LoVo (cell line): Measurements from ENCODE around the gene GPR137B.
"Not testable (repeated sequence)": the region's sequence is repeated elsewhere in the genome, so short reads cannot be mapped to it uniquely, and the experiment has no call there.

Source experiments
- DNase-seq: peaks from one replicate; pipeline ENCODE4 v3.0.0-alpha.2; 2016; ENCODE audit warnings: low spot score

Gene GPR137B

GRCh38 chr1:236144446-236145150 is 2.3 kb downstream of the GPR137B start:
- no peak for DNase-seq

GRCh38 chr1:236147068-236147467 is 4.7 kb downstream of the GPR137B start:
- DNase-seq: no peak

GRCh38 chr1:236147521-236148469 is 5.5 kb downstream of the GPR137B start:
- DNase-seq: no peak

GRCh38 chr1:236148470-236148845 is 6.1 kb downstream of the GPR137B start:
- no peak for DNase-seq

DNA sequence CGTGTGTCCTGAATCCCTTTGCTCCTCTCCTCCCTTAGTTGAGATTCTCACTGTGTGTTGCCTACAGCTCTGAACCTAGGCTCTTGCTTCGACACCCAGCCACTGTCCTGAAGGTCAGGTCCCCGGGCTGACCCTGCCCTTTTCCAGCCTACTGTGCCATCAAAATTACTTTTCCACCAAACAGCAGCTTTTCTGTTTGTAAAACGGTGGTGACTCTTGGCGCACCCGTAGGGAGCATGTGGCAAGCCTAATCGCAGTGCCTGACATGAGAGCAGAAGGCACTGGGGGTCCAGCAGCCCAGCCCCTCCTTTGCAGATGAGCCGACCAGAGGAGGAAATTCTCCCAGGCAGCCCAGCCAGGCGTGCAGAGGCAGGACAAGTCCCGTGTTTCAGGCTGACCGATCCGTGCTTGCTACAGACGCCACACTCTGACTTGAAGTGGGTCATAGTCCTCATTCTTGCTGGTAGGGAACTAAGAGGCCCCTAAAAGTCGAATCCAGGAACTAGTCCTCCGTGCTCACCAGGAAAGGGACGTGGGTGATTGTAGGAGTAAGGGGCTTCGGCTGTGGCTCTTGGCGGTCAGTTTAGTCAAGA is 6.8 kb downstream of the GPR137B start:
- no peak for DNase-seq

GRCh38 chr1:236149696-236150228 is 7.4 kb downstream of the GPR137B start:
- DNase-seq: no peak

DNA sequence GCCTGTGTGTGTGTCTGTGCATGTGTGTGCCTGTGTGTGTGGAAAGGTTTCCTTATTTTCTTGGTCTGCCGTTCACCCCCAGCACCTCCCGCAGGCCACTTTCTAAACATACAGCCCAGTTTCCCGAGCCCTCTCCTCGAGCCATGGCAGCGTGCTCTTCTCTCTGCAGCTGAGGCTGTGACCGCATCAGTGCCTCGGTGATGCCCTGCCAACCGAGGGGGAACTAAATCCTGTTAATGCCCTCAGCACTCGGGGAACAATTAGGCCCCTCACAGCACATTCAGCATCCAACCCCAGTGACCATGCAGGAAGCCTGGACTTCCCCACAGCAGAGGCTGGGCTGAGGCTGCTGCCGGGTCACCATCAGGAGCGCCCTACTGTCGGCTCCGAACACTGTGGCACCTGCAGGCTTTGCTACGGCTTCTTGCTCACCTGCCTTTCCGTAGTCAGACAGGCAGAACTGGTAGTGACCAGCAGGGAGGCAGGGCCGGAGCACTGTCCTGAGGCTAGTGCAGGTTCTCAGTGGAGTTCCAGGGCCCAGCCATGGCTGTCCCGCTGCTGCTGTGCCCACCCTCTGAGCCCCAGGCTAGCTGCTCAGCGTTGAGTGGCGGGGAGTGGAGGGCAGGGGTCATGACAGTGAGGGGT is 8.1 kb downstream of the GPR137B start:
- no peak for DNase-seq

DNA sequence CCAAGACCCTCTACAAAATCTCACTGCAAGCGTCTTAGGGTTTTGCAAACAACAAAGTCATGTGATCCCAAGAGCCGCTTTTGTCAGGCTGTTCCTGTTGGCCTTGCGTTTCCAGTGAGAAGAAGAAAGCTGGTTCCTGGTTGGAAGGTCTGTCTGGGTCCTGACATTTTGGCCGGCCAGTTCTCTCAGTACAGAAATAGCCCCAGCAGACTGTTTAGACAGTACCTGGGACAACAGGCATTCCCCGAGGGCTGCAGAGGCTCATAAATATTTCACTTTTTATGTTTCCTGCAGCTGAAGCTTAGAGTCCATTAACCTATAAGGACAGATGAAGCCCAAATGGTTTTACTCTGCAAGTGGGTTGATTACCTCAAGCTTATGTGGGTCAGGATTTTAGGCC is 8.6 kb downstream of the GPR137B start:
- DNase-seq: no peak

GRCh38 chr1:236151739-236152424 is 9.5 kb downstream of the GPR137B start:
- DNase-seq: no peak

GRCh38 chr1:236154126-236154525 is 11.8 kb downstream of the GPR137B start:
- DNase-seq: no peak

DNA sequence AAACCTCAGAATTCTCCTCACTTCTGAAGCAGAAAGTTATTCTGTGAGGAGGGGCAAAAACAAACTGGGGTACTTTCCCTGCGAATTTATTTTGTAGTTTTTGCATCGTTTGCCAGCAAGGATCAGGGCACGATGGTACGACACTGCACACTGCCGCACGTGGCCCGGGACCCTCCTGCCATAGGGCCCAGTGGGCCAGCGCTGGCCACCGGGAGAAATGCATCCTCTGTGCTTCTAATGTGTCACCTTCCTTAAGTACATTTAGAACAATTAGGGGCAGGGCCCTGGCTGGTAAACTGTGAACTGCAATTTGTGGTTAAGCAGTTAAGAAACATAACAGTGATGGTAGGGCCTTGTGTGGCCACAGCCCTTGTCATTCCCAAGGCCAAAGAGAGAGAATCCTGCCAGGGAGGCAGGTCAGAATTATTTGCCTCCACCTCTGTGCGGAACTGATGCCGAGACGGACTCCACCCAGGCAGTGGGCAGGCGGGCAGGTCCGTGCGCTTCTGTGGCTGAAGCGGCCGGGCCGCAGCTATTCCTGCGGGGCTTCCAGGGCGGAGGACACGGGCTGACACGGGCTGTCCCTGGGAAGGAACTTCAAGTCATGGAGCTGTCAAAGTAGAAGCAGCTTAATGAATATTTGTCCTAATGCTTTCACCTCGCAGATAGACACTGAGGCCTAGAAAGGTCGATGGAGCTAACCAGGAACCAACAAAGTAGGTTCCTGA is 12.5 kb downstream of the GPR137B start:
- DNase-seq: no peak

DNA sequence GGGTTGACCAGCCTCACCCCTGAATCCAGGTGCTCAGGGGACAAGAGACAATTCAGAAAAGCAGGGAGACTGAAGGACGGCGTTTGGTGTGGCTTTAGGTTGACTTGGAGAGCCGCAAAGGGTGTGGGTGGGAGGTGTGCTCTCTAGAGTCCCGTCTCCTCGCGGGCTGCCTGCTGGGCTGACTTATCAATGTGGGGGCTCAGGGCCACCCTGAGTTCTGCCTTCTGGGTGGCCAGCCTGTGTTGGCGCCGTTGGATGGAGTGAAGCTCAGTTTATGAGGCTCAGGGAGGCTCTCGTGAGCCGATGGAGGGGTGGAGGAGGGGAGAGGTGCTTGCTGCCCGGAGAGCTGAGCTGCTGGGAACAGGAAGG is 13.0 kb downstream of the GPR137B start:
- DNase-seq: no peak

DNA sequence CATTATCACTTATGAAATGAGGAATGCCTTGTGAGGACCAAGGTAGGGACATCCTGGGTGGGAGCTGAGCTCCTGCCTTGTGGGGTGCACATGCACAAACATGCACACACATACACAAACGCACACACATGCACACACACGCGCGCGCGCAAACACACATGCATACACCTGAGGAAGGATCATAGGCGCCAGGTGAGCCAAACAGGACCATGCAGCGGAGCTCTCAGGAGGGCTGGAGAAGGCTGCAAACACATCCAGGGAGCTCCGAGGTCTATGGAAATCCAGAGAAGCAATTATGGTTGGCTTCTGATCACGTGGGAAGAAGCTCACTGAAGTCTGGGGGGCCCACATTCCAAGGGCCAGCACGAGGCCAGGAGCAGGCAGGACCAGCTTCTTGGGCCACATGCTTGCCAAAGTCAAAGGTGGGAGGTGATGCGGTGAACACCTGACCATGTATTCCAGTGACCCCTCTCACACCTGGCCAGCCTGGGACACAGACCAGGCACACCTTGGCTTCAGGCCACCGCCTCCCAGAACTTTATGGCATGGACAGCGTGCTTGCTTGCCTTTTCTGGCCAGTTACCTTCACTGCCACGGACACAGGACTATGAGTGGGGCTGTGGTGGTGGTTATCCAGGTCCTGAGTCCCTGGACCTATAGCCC is 13.6 kb downstream of the GPR137B start:
- DNase-seq: no peak

DNA sequence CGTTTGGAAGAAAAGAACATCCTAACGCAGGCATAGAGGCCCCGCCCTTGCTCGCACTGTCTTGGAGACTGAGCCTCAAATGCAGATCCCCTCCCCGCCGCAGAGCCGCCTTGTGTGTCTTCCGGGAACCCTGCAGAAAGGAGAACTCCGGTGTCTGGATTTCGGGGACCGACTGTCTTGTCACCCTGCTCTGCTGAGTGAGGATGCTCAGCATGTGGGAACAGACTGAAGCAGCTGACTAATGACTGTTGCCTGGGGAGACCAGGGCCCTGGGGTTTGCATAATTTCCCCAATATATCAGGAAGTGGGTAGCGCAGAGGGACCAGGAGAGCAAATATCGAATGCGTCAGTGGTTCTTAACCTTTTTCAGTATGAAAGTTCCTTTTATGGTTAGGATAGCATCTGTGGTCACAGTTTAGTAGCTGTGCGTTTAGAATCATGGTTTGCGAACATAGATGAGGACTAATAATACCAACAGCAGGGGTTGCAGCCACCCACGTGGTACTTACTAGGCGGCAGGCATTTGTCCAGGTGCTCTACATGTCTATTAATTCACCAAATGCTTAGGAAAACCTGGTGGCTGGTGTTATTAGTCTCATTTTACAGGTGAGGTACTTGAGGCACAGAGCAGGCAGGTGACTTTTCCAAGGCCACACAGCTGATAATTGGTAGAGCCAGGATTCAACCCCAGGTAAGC is 14.3 kb downstream of the GPR137B start:
- DNase-seq: no peak

- DNase-seq: not testable (repeated sequence)
These were observed 15.7 kb downstream of the GPR137B start for GRCh38 chr1:236158072-236158471.

GRCh38 chr1:236158719-236159118 is 16.4 kb downstream of the GPR137B start:
- DNase-seq: no peak

GRCh38 chr1:236159704-236160539 is 17.6 kb downstream of the GPR137B start:
- no peak for DNase-seq

DNA sequence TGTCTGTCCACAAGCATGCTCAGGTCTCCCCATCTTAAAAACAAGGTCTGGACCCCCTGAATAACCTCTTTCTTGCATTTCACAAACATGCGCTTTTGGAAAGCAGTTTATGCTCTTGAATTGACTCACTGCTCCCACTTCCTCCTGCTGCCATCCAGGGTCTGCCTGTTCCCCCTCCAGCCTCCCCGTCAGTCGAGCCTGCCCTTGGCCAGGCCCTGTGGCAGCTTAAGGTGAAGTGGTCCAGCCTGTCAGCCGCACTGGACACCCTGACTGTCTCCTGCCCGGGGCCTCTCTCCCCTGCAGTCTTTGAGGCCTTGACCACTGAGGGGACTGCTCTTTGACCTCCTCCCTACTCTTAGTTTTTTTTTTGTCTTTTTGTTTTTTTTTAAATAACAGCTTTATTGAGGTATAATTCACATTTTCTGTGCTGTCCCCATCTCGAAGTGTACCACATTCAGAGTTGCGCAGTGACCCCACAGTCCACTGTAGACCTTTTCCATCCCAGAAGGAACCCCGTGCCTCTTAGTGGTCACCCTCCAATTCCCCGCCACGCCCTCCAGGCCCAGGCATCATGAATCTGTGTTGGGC is 18.3 kb downstream of the GPR137B start:
- DNase-seq: no peak
